ENCODE results near the gene WDR46.

Gene WDR46

DNA sequence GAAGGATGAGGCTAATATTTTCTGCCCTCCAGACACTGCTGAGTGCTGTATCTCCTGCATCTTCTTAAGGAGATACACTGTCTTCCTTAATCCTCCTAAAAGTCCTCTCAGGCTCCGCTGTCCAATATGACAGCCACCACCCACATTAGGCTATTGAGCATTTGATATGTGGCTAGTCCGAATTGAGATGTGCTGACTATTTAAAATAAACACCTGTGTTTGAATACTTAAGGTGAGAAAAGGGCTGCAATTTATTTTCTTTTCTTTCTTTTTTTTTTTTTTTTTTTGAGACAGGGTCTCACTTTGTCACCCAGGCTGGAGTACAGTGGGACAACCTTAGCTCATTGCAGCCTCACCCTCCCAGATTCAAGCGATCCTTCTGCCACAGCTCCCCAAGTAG, 12.8 kb upstream of the WDR46 start:
- Histone ChIP-seq H3K9ac (ENCODE audit: low read length) (no peak overlapping the region), H3K27me3 (ENCODE audit: insufficient read depth, low read length) (no peaks in the 10 kb centered on the region), H3K4me3 (ENCODE audit: low read depth, low read length, poor library complexity, severe bottlenecking) (no peak overlapping the region), H3K36me3 (ENCODE audit: insufficient read depth, low read length) (peaks cover 48% of the 10 kb centered on the region), H3K79me2 (ENCODE audit: insufficient read depth, low read length) (no peaks in the 10 kb centered on the region), H3K27ac (ENCODE audit: low read depth, low read length, poor library complexity, severe bottlenecking) (no peak overlapping the region), H4K20me1 (ENCODE audit: insufficient read depth, low read length) (no peaks in the 10 kb centered on the region), H2AFZ (ENCODE audit: low read length) (no peak overlapping the region), H3K4me2 (ENCODE audit: low read length) (no peak overlapping the region), H3K9me2 (ENCODE audit: low read depth, low read length) (no peaks in the 10 kb centered on the region), H3K9me3 (ENCODE audit: low read length) (no peaks in the 10 kb centered on the region), H3K4me1 (ENCODE audit: insufficient read depth, low read length, severe bottlenecking) (peaks cover 20% of the 10 kb centered on the region), H3F3A (ENCODE audit: insufficient read depth, low read length) (0 out of 2 replicates have a peak, but pooled peaks cover 5% of the 10 kb centered on the region)
- no peak for TF ChIP-seq EZH2 (IDR thresholded peaks at IDR 0.05; ENCODE audit: borderline replicate concordance, low read length)
- TF ChIP-seq, protein P1, sequence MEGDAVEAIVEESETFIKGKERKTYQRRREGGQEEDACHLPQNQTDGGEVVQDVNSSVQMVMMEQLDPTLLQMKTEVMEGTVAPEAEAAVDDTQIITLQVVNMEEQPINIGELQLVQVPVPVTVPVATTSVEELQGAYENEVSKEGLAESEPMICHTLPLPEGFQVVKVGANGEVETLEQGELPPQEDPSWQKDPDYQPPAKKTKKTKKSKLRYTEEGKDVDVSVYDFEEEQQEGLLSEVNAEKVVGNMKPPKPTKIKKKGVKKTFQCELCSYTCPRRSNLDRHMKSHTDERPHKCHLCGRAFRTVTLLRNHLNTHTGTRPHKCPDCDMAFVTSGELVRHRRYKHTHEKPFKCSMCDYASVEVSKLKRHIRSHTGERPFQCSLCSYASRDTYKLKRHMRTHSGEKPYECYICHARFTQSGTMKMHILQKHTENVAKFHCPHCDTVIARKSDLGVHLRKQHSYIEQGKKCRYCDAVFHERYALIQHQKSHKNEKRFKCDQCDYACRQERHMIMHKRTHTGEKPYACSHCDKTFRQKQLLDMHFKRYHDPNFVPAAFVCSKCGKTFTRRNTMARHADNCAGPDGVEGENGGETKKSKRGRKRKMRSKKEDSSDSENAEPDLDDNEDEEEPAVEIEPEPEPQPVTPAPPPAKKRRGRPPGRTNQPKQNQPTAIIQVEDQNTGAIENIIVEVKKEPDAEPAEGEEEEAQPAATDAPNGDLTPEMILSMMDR (IDR thresholded peaks at IDR 0.05; ENCODE audit: low read length): no peak

DNA sequence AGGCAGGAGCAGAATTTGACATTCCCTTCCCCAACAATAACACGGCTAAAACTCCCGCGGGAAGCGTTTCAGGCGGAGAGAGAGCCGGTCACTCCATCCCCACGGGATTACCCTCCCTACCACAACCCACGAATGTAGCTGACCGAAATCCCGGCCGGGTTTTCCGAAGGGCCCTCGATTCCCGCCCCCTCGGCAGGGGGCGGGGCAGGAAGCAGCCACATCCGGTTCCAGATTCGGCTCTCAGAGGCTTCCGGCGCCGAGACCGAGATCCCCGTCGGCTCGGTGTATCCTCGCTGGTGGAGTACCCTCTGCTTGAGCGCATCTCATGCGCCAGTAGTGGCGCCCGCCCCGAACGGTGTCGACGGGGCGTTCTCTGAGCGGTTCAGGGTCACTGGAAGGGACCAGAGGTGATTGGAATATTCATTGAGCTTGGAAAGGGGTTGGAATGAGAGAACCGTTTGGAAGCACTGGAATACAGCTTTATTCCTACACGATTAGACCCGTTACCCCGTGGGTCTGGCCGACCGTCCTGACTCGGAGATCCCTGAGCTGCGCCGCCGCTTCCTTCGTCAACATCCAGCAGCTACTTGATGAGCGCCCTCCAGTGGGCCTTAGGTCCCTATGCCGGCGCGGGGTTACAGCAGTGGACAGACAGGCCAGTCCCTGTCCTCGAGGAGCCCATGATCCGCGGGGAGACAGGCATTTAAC, 10.4 kb upstream of the WDR46 start:
- no peaks in the 10 kb centered on the region for H3K9me3 ChIP-seq (ENCODE audit: low read length)
- H3K4me3 ChIP-seq (ENCODE audit: low read depth, low read length, poor library complexity, severe bottlenecking): peak overlapping the region; percentile 72
- H3K27me3 ChIP-seq (ENCODE audit: insufficient read depth, low read length): no peaks in the 10 kb centered on the region
- no peak overlapping the region for H2AFZ ChIP-seq (ENCODE audit: low read length)
- H3K36me3 ChIP-seq (ENCODE audit: insufficient read depth, low read length): peaks cover 32% of the 10 kb centered on the region
- no peaks in the 10 kb centered on the region for H3K79me2 ChIP-seq (ENCODE audit: insufficient read depth, low read length)
- H3K4me2 ChIP-seq (ENCODE audit: low read length): peak overlapping the region; percentile 70
- H3K9me2 ChIP-seq (ENCODE audit: low read depth, low read length): no peaks in the 10 kb centered on the region
- H3K4me1 ChIP-seq (ENCODE audit: insufficient read depth, low read length, severe bottlenecking): peaks cover 13% of the 10 kb centered on the region
- no peaks in the 10 kb centered on the region for H4K20me1 ChIP-seq (ENCODE audit: insufficient read depth, low read length)
- 0 out of 2 replicates have a peak, but pooled peaks cover 5% of the 10 kb centered on the region for H3F3A ChIP-seq (ENCODE audit: insufficient read depth, low read length)
- H3K9ac ChIP-seq (ENCODE audit: low read length): peak overlapping the region; percentile 74
- TF ChIP-seq EZH2 (IDR thresholded peaks at IDR 0.05; ENCODE audit: borderline replicate concordance, low read length): no peak
- TF ChIP-seq, protein P1 (IDR thresholded peaks at IDR 0.05; ENCODE audit: low read length): peak; percentile 89
- peak overlapping the region; percentile 93 for H3K27ac ChIP-seq (ENCODE audit: low read depth, low read length, poor library complexity, severe bottlenecking)

DNA sequence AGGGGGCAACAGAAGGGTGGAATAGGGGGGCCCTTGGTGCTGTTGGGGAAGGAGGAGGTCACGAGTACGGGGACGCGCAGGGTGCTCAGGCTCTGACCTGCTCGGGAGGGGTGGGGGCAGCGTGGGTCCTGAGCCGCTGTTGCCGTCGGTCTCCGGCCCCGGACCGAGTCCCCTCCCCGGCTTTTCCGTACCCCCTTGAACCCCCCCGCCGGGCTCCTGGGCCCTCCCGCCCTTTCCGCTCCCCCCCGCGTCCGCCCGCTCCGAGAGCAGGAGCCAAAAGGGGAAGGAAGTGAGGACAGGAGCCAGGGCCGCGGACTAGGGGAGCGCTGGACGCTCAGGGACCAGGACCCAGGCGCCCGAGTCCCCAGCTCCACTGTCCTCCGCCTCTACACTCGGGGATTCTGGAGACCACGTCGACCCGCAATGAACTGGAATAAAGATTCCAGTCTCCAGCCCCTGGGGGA, 9.8 kb upstream of the WDR46 start, which contains the start of gene RGL2:
Gene RGL2 (minus strand): TSS at position 170 of the 464 bp plus-strand sequence. CDS start 332 bp downstream, outside the sequence.
- peak within 1 kb of the TSS; percentile 72 for H3K4me3 ChIP-seq (ENCODE audit: low read depth, low read length, poor library complexity, severe bottlenecking)
- H3K36me3 ChIP-seq (ENCODE audit: insufficient read depth, low read length): peaks cover 27% of the 10 kb centered on the region
- no peaks in the 10 kb centered on the region for H4K20me1 ChIP-seq (ENCODE audit: insufficient read depth, low read length)
- H3K27me3 ChIP-seq (ENCODE audit: insufficient read depth, low read length): no peaks in the 10 kb centered on the region
- no peaks in the 10 kb centered on the region for H3K9me3 ChIP-seq (ENCODE audit: low read length)
- peak within 1 kb of the TSS; percentile 70 for H3K4me2 ChIP-seq (ENCODE audit: low read length)
- H2AFZ ChIP-seq (ENCODE audit: low read length): no peak within 1 kb of the TSS
- H3K9me2 ChIP-seq (ENCODE audit: low read depth, low read length): no peaks in the 10 kb centered on the region
- 0 out of 2 replicates have a peak, but pooled peaks cover 5% of the 10 kb centered on the region for H3F3A ChIP-seq (ENCODE audit: insufficient read depth, low read length)
- H3K9ac ChIP-seq (ENCODE audit: low read length): peak within 1 kb of the TSS; percentile 74
- no peaks in the 10 kb centered on the region for H3K79me2 ChIP-seq (ENCODE audit: insufficient read depth, low read length)
- H3K4me1 ChIP-seq (ENCODE audit: insufficient read depth, low read length, severe bottlenecking): peaks cover 13% of the 10 kb centered on the region
- TF ChIP-seq, protein P1 (IDR thresholded peaks at IDR 0.05; ENCODE audit: low read length): no peak
- no peak for TF ChIP-seq EZH2 (IDR thresholded peaks at IDR 0.05; ENCODE audit: borderline replicate concordance, low read length)
- H3K27ac ChIP-seq (ENCODE audit: low read depth, low read length, poor library complexity, severe bottlenecking): peak within 1 kb of the TSS; percentile 93
